Lung microvascular endothelial cell (primary cell): ENCODE measurements around the gene FHIT. TPM values are rescaled to one million over a fixed set of nuclear protein-coding genes. Genes with fewer than 3 reads are reported as not detected.

Experiments used
- DNase-seq, 2 donors: peaks; one replicate each; pipeline versions ENCODE4 v3.0.0 to v3.0.0-alpha.2; 2010; ENCODE audit warnings: low read depth in 2 of 2
- total RNA-seq: library from RNA; depleted of rRNA; stranded (reverse); fragments of >200 nt; gene quantifications from 2 replicates; pipeline ENCODE4 v1.2.1, GENCODE V29; 2014

The FHIT gene
- total RNA-seq, 1 donor from 2014 or later: 0.79 TPM

DNA sequence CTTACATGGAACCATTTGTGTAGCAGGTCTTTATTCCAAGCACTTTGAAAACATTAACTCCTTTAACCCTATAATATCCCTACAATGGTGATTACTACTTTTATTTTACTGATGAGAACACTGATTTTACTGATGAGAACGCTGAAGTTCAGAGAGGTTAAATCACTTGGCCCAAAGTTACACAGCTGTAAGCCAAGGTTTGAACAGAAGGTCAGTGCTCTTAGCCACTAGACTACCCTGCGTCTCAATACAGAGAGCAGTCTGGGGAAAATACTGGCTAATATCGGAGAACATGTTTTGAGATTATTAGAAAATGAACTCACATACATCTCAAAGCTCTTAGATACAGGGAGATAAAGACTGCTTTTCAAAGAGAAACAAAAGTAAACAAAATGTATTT, 827.2 kb downstream of the FHIT start:
- no peak for DNase-seq

DNA sequence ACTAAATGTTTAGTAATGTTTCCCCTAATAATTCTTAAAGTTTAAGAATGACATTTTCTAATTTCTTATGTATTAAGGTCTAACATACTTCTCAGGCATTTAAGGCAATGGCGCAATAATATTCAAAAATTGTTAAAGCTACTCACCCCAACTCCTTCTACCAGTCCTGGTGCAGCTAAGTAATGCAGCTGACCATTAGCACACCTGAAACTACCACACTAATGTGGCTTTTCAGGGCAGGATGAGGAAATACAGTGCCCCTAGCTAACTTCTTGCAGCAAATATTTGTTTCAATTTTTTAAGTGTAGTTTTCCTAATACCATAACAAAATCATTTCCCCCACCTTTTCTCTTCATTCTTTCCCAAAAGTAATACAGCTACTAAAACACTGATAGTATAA, 827.7 kb downstream of the FHIT start:
- DNase-seq: no peak

DNA sequence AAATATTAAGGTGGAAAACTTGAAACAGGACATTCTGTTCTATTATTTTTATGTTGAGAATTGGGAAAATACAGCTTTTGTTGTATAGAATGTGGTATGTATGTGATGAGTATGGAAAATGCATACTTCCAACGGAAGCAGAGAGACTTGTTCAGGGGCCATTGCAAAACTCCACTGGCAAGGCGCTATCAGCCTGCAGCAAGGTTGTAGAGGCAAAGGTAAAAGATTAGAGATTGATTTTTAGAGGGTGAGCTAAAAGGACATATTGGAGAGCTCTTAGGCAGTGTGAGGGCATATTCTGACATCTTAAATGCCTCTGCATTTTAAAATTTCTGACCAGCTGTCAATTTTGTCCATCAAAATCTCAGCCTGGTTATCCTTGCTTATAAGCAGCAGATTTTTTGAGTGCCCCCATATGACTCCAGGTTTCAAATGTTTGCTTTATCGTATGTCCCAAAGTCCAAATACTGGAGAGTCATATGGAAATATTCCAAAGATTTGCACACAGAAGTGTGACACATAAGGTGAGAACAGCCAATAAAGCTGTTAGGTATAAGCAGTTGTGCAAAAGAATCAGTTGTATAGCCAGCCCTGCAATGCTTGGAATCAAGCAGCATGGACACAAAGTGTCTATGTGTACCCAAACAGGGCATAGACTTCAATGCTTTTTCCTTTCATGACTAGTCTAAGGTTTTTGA, 829.4 kb downstream of the FHIT start:
- no peak for DNase-seq

DNA sequence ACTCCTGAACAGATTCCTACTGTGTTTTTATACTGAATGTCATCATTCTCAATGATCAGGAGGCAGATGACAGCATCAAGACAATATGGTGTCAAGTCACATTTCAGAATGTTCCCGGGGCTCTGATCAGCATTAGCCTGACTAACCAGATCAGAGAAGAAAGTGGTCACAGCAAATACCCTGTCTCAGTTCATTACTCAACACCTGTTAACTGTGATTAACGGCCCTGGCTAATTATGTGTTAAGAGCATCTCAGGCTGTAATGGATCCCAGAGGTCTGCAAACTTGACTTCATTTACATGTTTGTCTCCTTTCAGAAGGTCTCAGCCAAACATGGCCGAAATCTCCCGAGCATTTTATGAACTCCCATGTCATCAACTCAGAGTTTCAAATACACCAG, 833.7 kb downstream of the FHIT start:
- DNase-seq: no peak

DNA sequence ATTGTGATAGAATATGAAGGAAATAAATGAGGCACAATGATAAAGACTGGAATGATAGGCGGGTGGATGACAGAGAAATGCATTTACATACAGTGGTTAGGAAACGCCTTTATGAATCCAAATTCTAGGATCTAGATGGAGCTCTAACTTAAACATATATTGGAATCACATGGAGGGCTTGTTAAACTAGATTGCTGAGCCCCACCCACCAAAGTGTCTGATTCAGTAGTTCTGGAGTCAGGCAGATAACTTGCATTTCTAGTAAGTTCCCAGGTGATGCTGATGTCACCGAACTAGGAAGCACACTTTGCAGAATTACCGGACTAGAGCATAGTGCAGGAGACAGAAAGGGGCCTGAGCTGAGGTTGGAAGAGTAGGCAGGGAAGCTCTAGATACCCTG, 837.2 kb downstream of the FHIT start:
- DNase-seq: no peak

DNA sequence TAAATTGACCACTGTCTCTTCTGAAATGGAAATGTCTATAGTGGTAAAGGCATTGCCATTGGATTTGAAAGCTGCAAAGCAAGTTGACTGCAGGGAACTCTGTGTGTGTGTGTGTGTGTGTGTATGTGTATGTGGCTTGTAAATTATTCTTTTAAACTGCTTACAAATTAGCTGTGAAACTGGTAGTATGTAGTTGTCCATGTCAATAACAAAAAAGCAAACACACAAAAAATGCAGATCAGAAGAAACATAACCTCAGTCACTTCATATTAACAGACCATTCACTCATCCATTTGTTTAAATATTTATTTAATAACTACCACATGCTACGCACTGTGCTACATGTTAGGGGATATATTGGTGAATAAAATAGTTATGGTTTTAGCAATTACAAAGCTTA, 837.7 kb downstream of the FHIT start:
- DNase-seq: no peak

DNA sequence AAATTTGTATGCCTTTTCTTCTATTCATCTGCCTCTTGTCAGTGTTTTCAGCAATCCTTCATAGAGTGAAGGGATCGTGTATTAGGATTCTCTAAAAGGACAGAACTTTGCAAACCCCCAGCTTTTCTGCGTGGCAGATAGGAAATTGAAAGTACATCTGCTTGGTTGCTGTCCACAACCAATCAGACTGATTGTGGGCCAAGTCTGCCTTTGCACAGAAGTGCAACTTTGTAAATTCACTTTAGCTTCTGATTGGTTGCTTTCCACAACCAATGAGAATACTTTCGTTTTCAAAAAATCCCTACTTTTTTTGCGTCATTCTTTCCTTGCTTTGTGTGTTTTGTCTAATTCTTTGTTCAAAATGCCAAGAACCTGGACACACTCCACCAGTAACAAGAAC, 847.4 kb downstream of the FHIT start:
- no peak for DNase-seq

DNA sequence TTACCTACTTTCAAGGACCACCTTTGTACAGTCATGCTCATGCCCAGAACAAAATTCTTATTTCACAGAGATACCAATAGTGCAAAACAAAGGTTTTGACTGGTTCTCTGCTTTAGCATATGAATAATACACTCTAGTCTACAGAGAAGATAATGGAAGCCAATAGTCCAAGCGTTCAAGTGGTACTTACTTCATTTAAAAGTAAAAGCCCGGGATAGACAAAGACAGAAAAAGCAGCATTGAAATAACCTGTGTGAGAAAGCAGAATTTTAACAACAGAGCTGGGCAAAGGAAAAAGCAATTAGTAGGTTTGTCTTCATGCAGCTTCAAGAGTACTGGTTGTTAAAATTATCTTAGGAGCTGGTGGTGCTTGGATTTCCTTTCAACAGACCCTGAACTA, 848.3 kb downstream of the FHIT start:
- DNase-seq: no peak

DNA sequence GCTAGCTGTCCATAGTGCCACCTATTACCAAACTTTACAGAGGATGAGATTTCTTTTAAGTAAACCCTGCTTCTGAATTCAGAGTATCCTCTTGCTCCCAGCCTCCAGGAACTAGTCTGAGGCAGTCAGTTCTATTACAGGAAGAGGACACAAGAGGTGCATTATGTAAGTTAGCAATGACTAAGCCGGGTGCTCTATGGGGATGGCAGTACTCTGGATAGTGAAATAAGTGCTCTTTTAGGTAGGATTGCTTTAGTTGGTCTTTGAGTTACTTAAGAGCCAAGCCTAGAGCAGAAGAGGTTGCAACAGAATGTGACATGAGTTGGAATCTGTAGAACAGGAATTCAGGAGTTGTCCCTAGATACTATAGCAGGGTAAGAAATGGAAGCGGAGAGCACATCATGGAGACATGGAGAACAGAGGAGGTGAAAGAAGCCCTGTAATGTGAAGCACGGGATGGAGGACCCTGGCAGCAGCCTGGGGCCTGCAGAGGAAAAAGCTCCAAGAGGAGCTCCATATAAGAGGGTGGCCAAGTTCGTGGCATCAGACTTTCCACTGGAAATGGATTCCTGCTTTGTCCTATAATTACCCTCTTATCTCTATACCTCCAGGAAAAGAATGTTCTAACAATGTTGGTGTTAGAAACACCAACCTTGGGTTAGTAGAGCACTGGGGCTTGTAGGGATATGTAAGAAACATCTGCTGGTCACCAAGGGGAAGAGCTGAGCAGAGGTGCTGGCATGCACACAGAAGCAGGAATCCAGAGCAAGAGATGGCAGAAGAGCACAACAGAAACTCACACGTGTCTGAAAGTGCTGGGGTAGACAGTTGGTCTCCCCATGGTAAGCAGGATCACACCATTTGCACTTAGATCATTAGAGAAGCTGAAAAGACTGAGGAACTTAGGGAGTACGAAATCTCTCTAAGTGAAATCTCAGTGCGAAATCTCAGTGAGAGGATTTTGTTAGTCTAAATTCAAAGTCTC, 851.1 kb downstream of the FHIT start:
- DNase-seq: no peak

DNA sequence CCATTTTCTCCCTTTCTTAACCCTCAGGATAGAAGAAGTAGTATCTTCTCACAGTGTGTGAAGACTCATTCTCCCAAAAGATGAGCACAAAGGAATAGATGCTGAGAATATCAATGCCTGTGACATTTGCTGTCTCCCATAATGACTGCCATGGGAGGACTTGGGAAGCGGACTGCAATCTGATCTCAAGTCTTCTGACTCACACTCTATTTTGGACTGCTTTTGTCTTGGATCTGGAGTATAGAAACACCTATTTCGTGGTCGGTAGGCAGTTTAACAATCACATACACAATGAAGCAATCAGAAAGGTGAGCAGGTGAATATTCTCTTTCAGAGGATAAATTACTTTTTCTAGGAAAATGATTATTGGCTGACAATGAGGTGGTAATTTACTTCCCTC, 852.0 kb downstream of the FHIT start:
- no peak for DNase-seq

DNA sequence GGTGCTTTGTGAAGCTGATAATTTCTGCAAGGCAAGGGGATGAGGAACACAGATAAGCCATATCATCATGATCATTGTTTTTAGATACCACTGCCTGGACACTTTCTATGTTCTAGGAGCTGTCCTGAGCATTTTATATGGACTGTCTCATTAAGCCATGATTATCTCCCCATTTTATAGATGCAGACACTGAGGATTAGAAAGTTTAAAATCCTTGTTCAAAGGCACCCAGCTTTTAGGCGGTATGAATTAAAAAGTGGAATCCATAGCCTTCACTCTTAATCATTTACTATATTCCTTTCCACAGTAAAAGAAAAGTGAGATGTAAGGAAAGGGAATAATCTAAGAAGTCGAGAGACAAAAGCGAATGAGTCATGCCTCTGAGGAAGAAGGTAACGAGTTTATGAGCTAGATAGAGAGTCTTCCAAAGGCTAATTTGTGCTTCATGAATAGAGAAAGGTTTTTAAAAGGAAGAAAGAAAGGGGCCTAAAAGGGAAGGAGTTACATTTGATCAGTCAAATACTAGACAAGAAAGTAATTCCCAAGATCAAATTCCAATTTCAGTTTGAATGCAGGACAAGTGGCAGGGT, 856.0 kb downstream of the FHIT start:
- DNase-seq: no peak

DNA sequence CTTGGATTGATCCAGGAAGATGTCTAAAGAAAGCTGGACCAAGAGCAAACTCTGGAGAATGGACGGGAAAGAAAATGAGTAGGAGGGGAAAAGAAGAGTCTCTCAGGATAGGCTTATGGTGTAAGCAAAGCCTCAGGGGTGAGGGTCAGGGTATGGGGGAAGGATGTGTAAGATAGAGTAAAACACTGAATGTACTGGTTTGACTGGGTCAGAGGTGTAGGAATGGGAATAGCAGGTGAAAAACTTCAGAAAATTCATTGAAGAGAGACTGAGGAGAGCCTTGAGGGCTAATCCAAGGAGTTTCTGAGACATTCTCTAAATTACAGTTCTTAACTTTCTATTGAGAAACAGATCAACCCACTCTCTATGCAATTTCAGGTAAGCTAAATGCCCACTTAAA, 857.3 kb downstream of the FHIT start:
- DNase-seq: no peak

DNA sequence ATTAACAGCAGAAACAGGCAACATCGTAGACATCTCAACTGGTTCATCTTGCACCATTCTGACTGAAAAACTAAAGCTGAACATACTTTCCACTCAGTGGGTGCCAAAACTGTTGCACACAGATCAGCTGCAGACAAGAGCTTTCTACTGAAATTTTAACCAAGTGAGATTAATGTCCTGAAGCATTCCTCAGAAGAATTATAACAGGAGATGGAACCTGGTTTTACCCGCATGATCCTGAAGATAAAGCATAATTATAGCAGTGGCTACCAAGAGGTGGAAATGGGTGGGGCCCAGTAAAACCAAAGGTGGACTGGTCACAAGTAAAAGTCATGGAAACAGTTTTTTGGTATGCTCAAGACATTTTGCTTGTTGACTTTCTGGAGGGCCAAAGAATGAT, 858.8 kb downstream of the FHIT start:
- no peak for DNase-seq

DNA sequence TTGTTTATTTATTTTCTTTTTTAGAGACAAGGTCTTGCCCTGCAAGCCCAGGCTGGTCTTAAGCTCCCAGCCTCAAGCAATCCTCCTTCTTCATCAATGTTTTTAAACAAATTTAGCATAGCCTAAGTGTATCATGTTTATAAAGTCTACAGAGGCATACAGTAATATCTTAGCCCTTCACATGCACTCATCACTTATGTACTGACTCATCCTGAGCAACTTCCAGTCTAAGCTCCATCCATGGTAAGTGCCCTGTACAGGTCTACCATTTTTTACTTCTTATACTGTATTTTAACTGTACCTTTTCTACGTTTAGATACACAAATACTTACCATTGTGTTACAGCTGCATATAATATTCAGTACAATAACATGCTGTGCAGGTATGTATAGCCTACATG, 860.0 kb downstream of the FHIT start:
- DNase-seq: no peak

DNA sequence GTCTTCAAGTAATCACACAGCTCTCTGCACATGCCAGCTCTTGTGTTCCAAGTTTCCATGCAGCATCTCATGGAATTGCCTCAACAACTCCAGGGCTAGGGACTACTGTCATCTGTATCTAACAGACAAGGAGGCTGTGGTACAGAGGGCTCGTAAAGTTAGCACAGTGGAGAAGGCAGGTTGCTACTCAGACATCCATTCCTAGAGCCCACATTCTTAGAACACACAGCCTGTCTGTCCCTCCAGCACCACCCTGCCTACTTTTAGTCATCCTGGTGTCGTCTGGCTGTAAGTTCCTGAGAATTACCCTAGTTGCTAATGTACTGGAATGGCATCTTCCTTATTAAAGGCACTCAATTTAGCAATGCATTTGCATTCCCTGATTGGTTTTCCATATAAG, 862.5 kb downstream of the FHIT start:
- no peak for DNase-seq

DNA sequence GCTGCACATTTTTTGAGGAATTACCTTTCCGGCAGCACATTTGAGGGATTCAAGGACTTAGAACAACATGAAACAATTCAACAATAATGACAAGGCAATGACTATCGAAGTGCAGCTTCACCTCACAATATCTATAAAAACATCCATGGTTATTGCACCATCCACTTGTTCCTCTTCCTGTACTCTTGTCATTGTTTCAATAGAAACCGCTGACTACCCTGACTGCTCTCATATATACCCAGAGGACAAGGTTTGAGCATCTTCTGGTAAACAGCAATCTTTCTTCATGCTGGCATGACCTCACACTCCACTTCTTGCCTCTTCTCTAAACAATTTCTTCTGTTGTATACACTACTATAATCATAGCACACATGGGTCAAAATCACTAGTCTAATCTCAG, 864.9 kb downstream of the FHIT start:
- DNase-seq: no peak

DNA sequence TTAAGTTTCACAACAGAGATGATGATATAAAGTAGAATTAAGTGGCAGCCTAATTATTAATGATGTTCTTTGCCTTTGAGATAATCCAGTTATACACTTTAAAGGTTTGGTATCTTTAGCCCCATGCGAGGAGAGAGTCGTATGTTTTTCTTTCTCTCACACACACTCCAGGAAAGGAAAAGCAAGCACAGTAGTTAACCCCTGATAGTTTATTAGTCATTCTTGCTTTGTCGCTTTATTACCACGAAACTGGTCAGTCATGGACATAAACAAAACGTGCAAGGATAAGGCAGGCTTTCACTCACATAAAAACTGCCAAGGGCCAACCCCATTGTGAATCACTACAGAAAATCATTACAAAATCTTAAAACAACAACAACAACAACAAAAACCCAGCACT, 866.9 kb downstream of the FHIT start:
- no peak for DNase-seq

DNA sequence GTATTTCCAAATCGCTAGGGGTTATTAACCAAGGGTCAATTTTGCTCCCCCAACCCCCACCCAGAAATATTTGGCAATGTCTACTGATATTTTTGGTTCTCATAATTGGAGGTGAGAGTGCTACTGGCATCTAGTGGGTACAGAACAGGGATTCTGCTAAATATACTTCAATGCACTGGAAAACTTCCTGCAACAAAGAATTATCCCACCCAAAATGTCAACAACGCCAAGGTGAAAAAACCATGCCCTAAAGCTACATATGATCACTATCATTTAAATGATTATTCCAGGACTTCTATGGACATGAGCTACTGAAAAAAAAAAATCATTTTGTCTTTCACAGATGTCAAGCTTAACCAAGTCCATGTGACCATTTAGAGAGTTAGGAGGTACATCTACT, 867.9 kb downstream of the FHIT start:
- DNase-seq: no peak

DNA sequence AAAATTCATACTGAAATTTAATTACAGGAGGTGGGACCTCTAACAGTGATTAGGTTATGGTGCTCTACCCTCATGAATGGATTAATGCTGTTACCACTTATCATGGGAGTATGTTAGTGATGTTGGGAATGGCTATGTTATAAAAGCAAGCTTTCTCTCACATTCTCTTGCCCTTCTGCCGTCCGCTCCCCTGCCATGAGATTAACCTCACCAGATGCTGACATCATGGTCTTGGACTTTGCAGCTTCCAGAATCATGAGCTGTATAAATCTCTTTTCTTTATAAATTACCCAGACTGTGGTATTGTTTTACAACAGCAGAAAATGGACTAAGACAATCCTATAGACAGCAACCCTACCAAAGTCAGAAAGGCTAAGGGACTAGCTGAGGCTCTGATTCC, 884.8 kb downstream of the FHIT start:
- no peak for DNase-seq

DNA sequence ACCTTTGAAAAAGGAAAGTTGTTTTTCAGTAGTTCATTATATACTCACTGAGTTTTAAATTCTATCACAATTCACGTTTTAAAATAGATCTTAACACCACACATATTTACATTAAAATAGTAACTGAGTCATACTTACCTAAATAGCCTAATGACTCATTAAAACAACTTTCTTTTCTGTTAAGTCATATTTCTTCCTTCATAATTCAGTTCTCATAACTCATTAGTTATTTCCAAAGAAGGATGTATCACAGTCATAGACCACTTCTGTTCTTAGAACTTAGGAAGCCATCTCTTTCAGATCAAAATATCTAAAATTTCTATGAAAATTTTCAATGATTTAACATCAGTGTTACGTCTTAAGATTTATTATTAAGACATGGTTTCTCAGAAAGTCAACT, 885.9 kb downstream of the FHIT start:
- no peak for DNase-seq

DNA sequence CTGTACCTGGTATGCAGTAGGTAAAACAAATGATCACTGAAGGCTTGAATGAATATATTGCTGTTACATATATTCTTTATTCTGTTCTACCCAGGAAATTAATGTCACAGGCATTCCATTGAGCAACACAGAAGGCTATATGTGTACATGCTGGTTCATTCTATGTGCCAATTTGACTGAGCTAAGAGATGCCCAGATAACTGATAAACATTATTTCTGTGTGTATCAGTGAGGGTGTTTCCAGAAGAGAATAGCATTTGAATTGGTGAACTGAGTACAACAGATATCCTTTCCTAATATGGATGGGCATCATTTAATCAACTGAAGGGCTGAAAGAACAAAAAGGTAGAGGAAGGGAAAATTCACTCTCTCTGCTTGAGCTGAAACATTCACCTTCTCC, 886.8 kb downstream of the FHIT start:
- DNase-seq: no peak

DNA sequence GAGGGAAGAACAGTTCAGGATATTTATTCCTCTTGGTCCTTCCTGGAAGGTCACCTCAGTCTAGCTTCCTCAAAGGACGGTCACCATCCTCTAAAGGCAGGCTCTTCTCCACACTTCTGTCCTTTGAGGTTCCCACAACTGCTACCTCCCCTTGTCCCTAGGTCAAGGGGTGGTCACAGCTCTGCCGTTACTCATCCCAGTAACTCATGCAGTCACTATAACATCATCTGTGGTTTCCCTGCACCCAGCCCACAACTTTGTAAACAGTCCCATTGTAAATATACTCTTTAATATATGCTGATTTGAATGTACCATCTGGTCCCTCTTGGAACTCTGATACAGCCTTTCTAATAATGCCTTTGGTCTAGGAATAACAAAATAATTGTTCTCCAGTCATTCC, 887.4 kb downstream of the FHIT start:
- no peak for DNase-seq

DNA sequence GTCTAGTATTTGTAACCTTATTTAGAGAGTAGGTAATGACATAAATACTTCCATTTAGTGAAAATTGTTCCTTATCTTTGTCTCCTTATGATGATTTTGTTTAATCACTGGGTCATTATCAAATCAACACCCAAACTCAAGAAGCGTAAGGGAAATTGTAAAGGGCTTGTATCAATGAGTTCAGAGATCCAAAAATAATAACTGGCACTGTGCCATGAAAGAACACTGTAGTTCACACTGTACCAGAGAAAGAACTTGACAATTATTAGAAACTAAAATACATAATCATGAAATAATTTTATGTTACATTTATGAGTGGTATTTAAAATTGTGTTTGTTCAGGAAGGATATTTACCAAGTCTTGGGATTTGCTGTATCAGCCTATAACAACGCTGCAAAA, 895.4 kb downstream of the FHIT start:
- DNase-seq: no peak
